Liver (tissue), 9 donors: ENCODE measurements around the gene RNH1. TPM values are rescaled to one million over a fixed set of nuclear protein-coding genes. Genes with fewer than 3 reads are reported as not detected.

Experiments used
- DNase-seq: peaks from one replicate; pipeline ENCODE4 v3.0.0-alpha.2; 2017; ENCODE audit warnings: low spot score
- H3K27ac ChIP-seq, 2 donors: one replicate each; pipeline ENCODE4 v1.7.0; 2013; ENCODE audit warnings: inconsistent platforms in 2 of 2, low read length in 2 of 2, control low read depth in 1 of 2, low read depth in 1 of 2, mild to moderate bottlenecking in 1 of 2
- H3K27me3 ChIP-seq, 4 donors: one replicate each; pipeline versions ENCODE4 v1.6.1 to v1.7.0; 2013; ENCODE audit warnings: low read length in 3 of 4, inconsistent platforms in 1 of 4, mild to moderate bottlenecking in 1 of 4, moderate library complexity in 1 of 4; ENCODE audit not compliant: control insufficient read depth in 4 of 4, insufficient read depth in 4 of 4
- H3K36me3 ChIP-seq, 4 donors: one replicate each; pipeline versions ENCODE4 v1.6.1 to v1.7.0; 2013; ENCODE audit warnings: low read length in 3 of 4, mild to moderate bottlenecking in 3 of 4, low read depth in 1 of 4, moderate library complexity in 1 of 4; ENCODE audit not compliant: control insufficient read depth in 4 of 4, insufficient read depth in 3 of 4
- H3K4me1 ChIP-seq, 4 donors: one replicate each; pipeline versions ENCODE4 v1.6.1 to v1.7.0; 2013; ENCODE audit warnings: low read length in 3 of 4, mild to moderate bottlenecking in 3 of 4, moderate library complexity in 1 of 4; ENCODE audit not compliant: control insufficient read depth in 4 of 4, insufficient read depth in 4 of 4
- H3K4me3 ChIP-seq, 3 donors: one replicate each; pipeline versions ENCODE4 v1.6.1 to v1.7.0; 2013; ENCODE audit warnings: low read length in 3 of 3, control low read depth in 1 of 3, low read depth in 1 of 3, mild to moderate bottlenecking in 1 of 3
- H3K9ac ChIP-seq, 2 donors: one replicate each; pipeline ENCODE4 v1.7.0; 2013; ENCODE audit warnings: low read length in 2 of 2, mild to moderate bottlenecking in 2 of 2, moderate library complexity in 2 of 2, control low read depth in 1 of 2, low read depth in 1 of 2
- H3K9me3 ChIP-seq, 4 donors: one replicate each; pipeline versions ENCODE4 v1.6.1 to v1.7.0; 2013; ENCODE audit warnings: low read length in 3 of 4; ENCODE audit not compliant: control insufficient read depth in 4 of 4
- FOXA1 ChIP-seq: IDR thresholded peaks from 2 replicates; pipeline ENCODE4 v1.6.1; 2016; ENCODE audit warnings: antibody characterized with exemption
- FOXA2 ChIP-seq: IDR thresholded peaks from 2 replicates; pipeline ENCODE4 v1.6.1; 2016; ENCODE audit warnings: antibody characterized with exemption
- GABPA ChIP-seq, 2 donors: IDR thresholded peaks in 1 of 2; conservative IDR thresholded peaks in 1 of 2; 2 replicates each; pipeline ENCODE4 v1.6.1; 2016; ENCODE audit warnings: antibody characterized with exemption in 2 of 2, mild to moderate bottlenecking in 1 of 2, moderate library complexity in 1 of 2
- HNF4A ChIP-seq, 2 donors: conservative IDR thresholded peaks; 2 replicates each; pipeline ENCODE4 v1.6.1; 2016; ENCODE audit warnings: antibody characterized with exemption in 2 of 2, mild to moderate bottlenecking in 2 of 2
- NR2F2 ChIP-seq: IDR thresholded peaks from 2 replicates; pipeline ENCODE4 v1.6.1; 2016; ENCODE audit warnings: antibody characterized with exemption
- RAD21 ChIP-seq, 2 donors: IDR thresholded peaks; 2 replicates each; pipeline ENCODE4 v1.6.1; 2016; ENCODE audit warnings: antibody characterized with exemption in 2 of 2, mild to moderate bottlenecking in 2 of 2
- YY1 ChIP-seq: IDR thresholded peaks from 2 replicates; pipeline ENCODE4 v1.6.1; 2016; ENCODE audit warnings: antibody characterized with exemption, mild to moderate bottlenecking
- WGBS: extraction: QIAGEN DNeasy Blood & Tissue Kit; methylation state at CpG from one replicate; pipeline ENCODE4 v1.1.7; 2013; 5-methylcytosine and 5-hydroxymethylcytosine counted together
- polyA plus RNA-seq, 2 donors: library from polyadenylated mRNA; stranded (reverse) in 1 of 2; unstranded in 1 of 2; fragments of 200-250 nt in 1 of 2; fragments of >200 nt in 1 of 2; fragmentation: Nextera tagmentation in 1 of 2; extraction: Ambion mirVana in 1 of 2; gene quantifications; one replicate each; pipeline versions ENCODE4 v1.2.1 to v1.2.3, GENCODE V29; 2013 to 2015
- total RNA-seq, 2 donors: library from RNA; depleted of rRNA; stranded (reverse); fragments of >200 nt; gene quantifications; one replicate each; pipeline ENCODE4 v1.2.3, GENCODE V29; 2014
- TF ChIP-seq, protein P1 (sequence below): IDR thresholded peaks from 2 replicates; pipeline ENCODE4 v1.6.1; 2016; ENCODE audit warnings: antibody characterized with exemption
- TF ChIP-seq, protein P2 (sequence below): IDR thresholded peaks from 2 replicates; pipeline ENCODE4 v1.6.1; 2016; ENCODE audit warnings: antibody characterized with exemption
- donor health status: healthy.
- donor health status: healthy.
- donor health status: healthy.
- donor health status: healthy.
- donor health status: healthy.

RNH1 gene
- total and polyA plus RNA-seq, 4 donors = 68.5 to 99.1 (median 76.8) TPM

DNA sequence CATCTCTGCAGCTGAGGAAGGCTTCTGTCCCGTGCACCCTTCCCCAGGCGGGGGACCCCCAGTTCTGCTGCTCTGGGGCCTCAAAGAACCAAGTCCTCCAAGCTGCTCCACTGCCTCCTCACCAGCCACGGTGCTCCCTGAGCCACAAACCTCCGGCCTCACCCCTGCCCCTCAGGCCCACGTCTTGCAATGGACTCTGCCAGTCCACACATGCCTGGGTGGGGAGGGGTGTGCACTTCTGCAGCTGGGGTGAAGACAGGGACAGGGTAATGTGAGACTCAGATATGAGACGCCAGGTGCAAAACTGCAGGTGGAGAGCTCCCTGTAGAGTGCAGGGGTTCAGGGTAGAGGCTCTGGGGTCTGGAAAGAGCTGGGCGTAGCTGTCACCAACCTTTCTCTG, 60.2 kb downstream of the RNH1 start:
- no peaks in the 10 kb centered on the region for H3K9me3 ChIP-seq
- H3K9ac ChIP-seq = no peak overlapping the region
- H3K27me3 ChIP-seq = no peaks in the 10 kb centered on the region
- peaks cover 0 to 1% (median 0%) of the 10 kb centered on the region in 4 donors for H3K36me3 ChIP-seq
- WGBS = 79% methylated on average over 7 of the region's 7 CpGs
- no peak overlapping the region for H3K4me3 ChIP-seq
- no peak overlapping the region for H3K27ac ChIP-seq
- peaks cover 8 to 40% (median 26%) of the 10 kb centered on the region in 4 donors for H3K4me1 ChIP-seq
- no peak for TF ChIP-seq RAD21 (IDR thresholded peaks at IDR 0.05)
- TF ChIP-seq FOXA1 = no peak
- TF ChIP-seq, protein P1, sequence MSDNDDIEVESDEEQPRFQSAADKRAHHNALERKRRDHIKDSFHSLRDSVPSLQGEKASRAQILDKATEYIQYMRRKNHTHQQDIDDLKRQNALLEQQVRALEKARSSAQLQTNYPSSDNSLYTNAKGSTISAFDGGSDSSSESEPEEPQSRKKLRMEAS = no peak
- TF ChIP-seq YY1 = no peak
- no peak for TF ChIP-seq FOXA2
- no peak for TF ChIP-seq GABPA (IDR thresholded peaks at IDR 0.05 in 1 of 2, conservative IDR thresholded peaks at IDR 0.05 in 1 of 2)
- TF ChIP-seq, protein P2, sequence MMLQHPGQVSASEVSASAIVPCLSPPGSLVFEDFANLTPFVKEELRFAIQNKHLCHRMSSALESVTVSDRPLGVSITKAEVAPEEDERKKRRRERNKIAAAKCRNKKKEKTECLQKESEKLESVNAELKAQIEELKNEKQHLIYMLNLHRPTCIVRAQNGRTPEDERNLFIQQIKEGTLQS = no peak
- TF ChIP-seq HNF4A (conservative IDR thresholded peaks at IDR 0.05) = no peak
- DNase-seq = no peak

DNA sequence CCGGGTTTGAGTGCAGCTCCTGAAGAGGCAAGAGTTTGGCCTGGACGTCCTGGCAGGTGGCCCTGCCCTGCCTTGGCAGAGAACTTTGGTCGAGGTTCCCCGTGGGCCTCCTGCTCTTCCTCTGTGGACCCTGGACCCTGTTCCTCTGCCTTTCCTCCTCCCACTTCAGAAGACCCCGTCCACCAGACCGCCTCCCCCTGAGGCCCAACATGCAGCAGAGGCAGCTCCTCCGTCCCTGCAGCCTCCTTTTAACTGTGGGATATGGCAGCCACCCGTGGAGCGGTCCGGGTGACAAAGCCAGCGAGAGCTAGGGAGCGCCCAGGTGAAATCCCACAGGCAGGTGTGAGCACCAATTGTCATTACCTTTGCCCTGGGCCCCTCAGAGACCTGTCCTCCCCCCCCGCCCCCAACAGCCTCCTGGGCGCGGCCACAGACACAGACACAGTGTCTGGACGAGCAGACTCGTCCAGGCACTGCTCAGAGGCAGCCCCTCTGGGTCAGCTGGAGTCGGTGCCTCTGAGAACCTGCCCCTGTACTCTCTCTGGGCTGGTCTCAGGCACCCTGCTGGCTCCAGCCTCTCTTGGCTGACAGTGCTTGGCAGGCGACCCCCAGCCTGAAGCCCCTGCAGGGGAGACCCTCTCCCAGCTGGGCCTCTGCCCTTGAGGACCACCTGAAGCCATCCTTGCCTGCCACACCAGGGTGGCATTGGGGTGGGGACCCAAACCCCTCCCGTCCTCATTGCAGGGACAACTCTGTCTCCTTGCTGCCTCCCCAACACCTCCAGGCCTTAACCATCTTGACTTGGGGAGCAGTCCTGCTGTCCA, 61.1 kb downstream of the RNH1 start:
- Histone ChIP-seq H3K4me1 (peaks cover 3 to 32% (median 18%) of the 10 kb centered on the region in 4 donors), H3K4me3 (no peak overlapping the region), H3K36me3 (no peaks in the 10 kb centered on the region), H3K27me3 (no peaks in the 10 kb centered on the region), H3K9me3 (no peaks in the 10 kb centered on the region), H3K27ac (no peak overlapping the region), H3K9ac (no peak overlapping the region)
- 68% methylated on average over 20 of the region's 20 CpGs for WGBS
- no peak for DNase-seq
- TF ChIP-seq NR2F2 (no peak), HNF4A (conservative IDR thresholded peaks at IDR 0.05) (peak in 1 of 2 donors; percentile 39)

Other genes starting within 250 kb of the RNH1 start
- gene NLRP6, start 228.8 kb downstream of the RNH1 start, total RNA-seq = 1 to 10 TPM in 1 of 2 donors, under 1 TPM in 1; 0.05 to 5.7 TPM
- 1 to 10 TPM in 1 of 2 donors, under 1 TPM in 1; 0.80 to 1.1 TPM for gene NLRP6, start 228.8 kb downstream of the RNH1 start, polyA plus RNA-seq
- 10 to 100 TPM in 1 of 2 donors, 1 to 10 TPM in 1; 1.3 to 11.4 TPM for gene PGGHG, start 218.1 kb downstream of the RNH1 start, total RNA-seq
- gene PGGHG, start 218.1 kb downstream of the RNH1 start, polyA plus RNA-seq = 1 to 10 TPM; 5.4 to 9.6 TPM
- gene IFITM5, start 207.7 kb downstream of the RNH1 start, total RNA-seq = not detected
- gene IFITM5, start 207.7 kb downstream of the RNH1 start, polyA plus RNA-seq = not detected
- gene IFITM2, start 199.4 kb downstream of the RNH1 start, total RNA-seq = 10 to 100 TPM in 1 of 2 donors, 1 to 10 TPM in 1; 8.5 to 49.0 TPM
- 1,000 to 10,000 TPM in 1 of 2 donors, 100 to 1,000 TPM in 1; 759 to 1,441 TPM for gene IFITM2, start 199.4 kb downstream of the RNH1 start, polyA plus RNA-seq
- gene IFITM1, start 193.2 kb downstream of the RNH1 start, total RNA-seq = 10 to 100 TPM; 12.6 to 37.4 TPM
- 100 to 1,000 TPM in 1 of 2 donors, 10 to 100 TPM in 1; 96.0 to 113 TPM for gene IFITM1, start 193.2 kb downstream of the RNH1 start, polyA plus RNA-seq
- gene IFITM3, start 186.4 kb downstream of the RNH1 start, total RNA-seq = 100 to 1,000 TPM in 1 of 2 donors, 10 to 100 TPM in 1; 48.6 to 105 TPM
- gene IFITM3, start 186.4 kb downstream of the RNH1 start, polyA plus RNA-seq = 1,000 to 10,000 TPM; 2,070 to 2,255 TPM
- under 1 TPM; 0.42 TPM for gene B4GALNT4, start 137.7 kb downstream of the RNH1 start, total RNA-seq
- under 1 TPM in 1 of 2 donors, not detected in 1; 0.15 TPM for gene B4GALNT4, start 137.7 kb downstream of the RNH1 start, polyA plus RNA-seq
- under 1 TPM; 0.25 to 0.37 TPM for gene PKP3, start 113.0 kb downstream of the RNH1 start, total RNA-seq
- under 1 TPM in 1 of 2 donors, not detected in 1; 0.08 TPM for gene PKP3, start 113.0 kb downstream of the RNH1 start, polyA plus RNA-seq
- gene SIGIRR, start 92.2 kb downstream of the RNH1 start, total RNA-seq = 10 to 100 TPM; 12.4 to 46.7 TPM
- gene SIGIRR, start 92.2 kb downstream of the RNH1 start, polyA plus RNA-seq = 10 to 100 TPM; 70.6 to 87.7 TPM
- under 1 TPM; 0.37 to 0.75 TPM for gene ANO9, start 65.2 kb downstream of the RNH1 start, total RNA-seq
- gene ANO9, start 65.2 kb downstream of the RNH1 start, polyA plus RNA-seq = under 1 TPM; 0.20 to 0.42 TPM
- 10 to 100 TPM; 12.0 to 15.6 TPM for gene PTDSS2, start 57.0 kb downstream of the RNH1 start, total RNA-seq
- 1 to 10 TPM; 5.1 to 8.4 TPM for gene PTDSS2, start 57.0 kb downstream of the RNH1 start, polyA plus RNA-seq
- 1 to 10 TPM; 4.7 to 8.6 TPM for gene HRAS, start 28.3 kb upstream of the RNH1 start, total RNA-seq
- gene HRAS, start 28.3 kb upstream of the RNH1 start, polyA plus RNA-seq = 10 to 100 TPM; 13.2 to 17.4 TPM
- under 1 TPM; 0.17 to 0.23 TPM for gene LRRC56, start 30.3 kb upstream of the RNH1 start, total RNA-seq
- under 1 TPM; 0.08 to 0.46 TPM for gene LRRC56, start 30.3 kb upstream of the RNH1 start, polyA plus RNA-seq
- gene LMNTD2, start 53.5 kb upstream of the RNH1 start, total RNA-seq = 1 to 10 TPM; 1.2 to 2.9 TPM
- gene LMNTD2, start 53.5 kb upstream of the RNH1 start, polyA plus RNA-seq = 1 to 10 TPM; 1.6 to 4.6 TPM
- gene RASSF7, start 53.7 kb upstream of the RNH1 start, total RNA-seq = 10 to 100 TPM; 11.5 to 35.5 TPM
- 10 to 100 TPM; 38.3 to 50.4 TPM for gene RASSF7, start 53.7 kb upstream of the RNH1 start, polyA plus RNA-seq
- gene PHRF1, start 69.2 kb upstream of the RNH1 start, total RNA-seq = 10 to 100 TPM; 22.4 to 25.2 TPM
- 10 to 100 TPM in 1 of 2 donors, 1 to 10 TPM in 1; 2.4 to 15.1 TPM for gene PHRF1, start 69.2 kb upstream of the RNH1 start, polyA plus RNA-seq
- 10 to 100 TPM; 15.7 to 62.4 TPM for gene IRF7, start 108.7 kb upstream of the RNH1 start, total RNA-seq
- gene IRF7, start 108.7 kb upstream of the RNH1 start, polyA plus RNA-seq = 10 to 100 TPM; 23.8 to 50.3 TPM
- gene CDHR5, start 117.7 kb upstream of the RNH1 start, total RNA-seq = 10 to 100 TPM; 34.8 to 79.7 TPM
- 10 to 100 TPM; 29.4 to 86.2 TPM for gene CDHR5, start 117.7 kb upstream of the RNH1 start, polyA plus RNA-seq
- gene SCT, start 119.9 kb upstream of the RNH1 start, total RNA-seq = not detected
- not detected for gene SCT, start 119.9 kb upstream of the RNH1 start, polyA plus RNA-seq
- not detected for gene DRD4, start 130.0 kb upstream of the RNH1 start, total RNA-seq
- not detected for gene DRD4, start 130.0 kb upstream of the RNH1 start, polyA plus RNA-seq
- gene DEAF1, start 188.0 kb upstream of the RNH1 start, total RNA-seq = 10 to 100 TPM in 1 of 2 donors, 1 to 10 TPM in 1; 9.6 to 11.4 TPM
- 10 to 100 TPM in 1 of 2 donors, 1 to 10 TPM in 1; 7.0 to 10.5 TPM for gene DEAF1, start 188.0 kb upstream of the RNH1 start, polyA plus RNA-seq
- gene TMEM80, start 188.6 kb upstream of the RNH1 start, total RNA-seq = 10 to 100 TPM in 1 of 2 donors, 1 to 10 TPM in 1; 5.1 to 11.1 TPM
- gene TMEM80, start 188.6 kb upstream of the RNH1 start, polyA plus RNA-seq = 10 to 100 TPM in 1 of 2 donors, 1 to 10 TPM in 1; 5.3 to 12.4 TPM
- 100 to 1,000 TPM in 1 of 2 donors, 10 to 100 TPM in 1; 24.4 to 138 TPM for gene EPS8L2, start 199.0 kb upstream of the RNH1 start, total RNA-seq
- 10 to 100 TPM; 62.2 to 63.2 TPM for gene EPS8L2, start 199.0 kb upstream of the RNH1 start, polyA plus RNA-seq
- 100 to 1,000 TPM in 1 of 2 donors, 10 to 100 TPM in 1; 72.5 to 181 TPM for gene TALDO1, start 240.2 kb upstream of the RNH1 start, total RNA-seq
- 100 to 1,000 TPM; 123 to 133 TPM for gene TALDO1, start 240.2 kb upstream of the RNH1 start, polyA plus RNA-seq